Smooth muscle cell (in vitro differentiated cells): ENCODE results near the gene PTPA. TPM values are rescaled to one million over a fixed set of nuclear protein-coding genes. Genes with fewer than 3 reads are reported as not detected.

Experiments used
- DNase-seq: peaks from one replicate; lab custom pipeline; 2025; ENCODE audit not compliant: unreplicated experiment; lab: John Stamatoyannopoulos, UW
- H2AFZ ChIP-seq: fragments of 200-600 bp; sonication (generic); 2 replicates; pipeline ENCODE4 v1.6.0; 2016; ENCODE audit warnings: antibody characterized with exemption, low read depth, mild to moderate bottlenecking
- H3F3A ChIP-seq: fragments of 200-600 bp; sonication (generic); 2 replicates; pipeline ENCODE4 v1.6.0; 2017; ENCODE audit warnings: antibody characterized with exemption, low read depth
- H3K27ac ChIP-seq: fragments of 200-600 bp; sonication (generic); 2 replicates; pipeline ENCODE4 v1.5.1; 2016; ENCODE audit warnings: low read depth, mild to moderate bottlenecking
- H3K27me3 ChIP-seq: fragments of 200-600 bp; sonication (generic); 2 replicates; pipeline ENCODE4 v1.6.1; 2016; ENCODE audit warnings: low read depth, mild to moderate bottlenecking
- H3K36me3 ChIP-seq: fragments of 200-600 bp; sonication (generic); 2 replicates; pipeline ENCODE4 v1.5.1; 2016; ENCODE audit warnings: low read depth
- H3K4me1 ChIP-seq: fragments of 200-600 bp; sonication (generic); 2 replicates; pipeline ENCODE4 v1.5.1; 2016; ENCODE audit warnings: low read depth
- H3K4me2 ChIP-seq: fragments of 200-600 bp; sonication (generic); 2 replicates; pipeline ENCODE4 v1.6.0; 2016; ENCODE audit warnings: mild to moderate bottlenecking
- H3K4me3 ChIP-seq: fragments of 200-600 bp; sonication (generic); 2 replicates; pipeline ENCODE4 v1.5.1; 2016; ENCODE audit warnings: mild to moderate bottlenecking
- H3K79me2 ChIP-seq: fragments of 200-600 bp; sonication (generic); 2 replicates; pipeline ENCODE4 v1.6.0; 2016; ENCODE audit warnings: low read depth, mild to moderate bottlenecking
- H3K9ac ChIP-seq: fragments of 200-600 bp; sonication (generic); 2 replicates; pipeline ENCODE4 v1.6.0; 2016; ENCODE audit warnings: low read depth
- H3K9me3 ChIP-seq: fragments of 200-600 bp; sonication (generic); replicated peaks from 2 replicates; pipeline ENCODE4 v1.5.1; 2016; ENCODE audit warnings: low read depth
- H4K20me1 ChIP-seq: fragments of 200-600 bp; sonication (generic); 2 replicates; pipeline ENCODE4 v1.6.0; 2016; ENCODE audit warnings: low read depth
- WGBS: methylation state at CpG from one replicate; pipeline ENCODE4 v1.1.7; 2016; ENCODE audit warnings: low lambda C conversion rate; 5-methylcytosine and 5-hydroxymethylcytosine counted together
- polyA plus RNA-seq: library from polyadenylated mRNA; unstranded; fragments of >200 nt; fragmentation: Nextera tagmentation; extraction: Ambion mirVana; gene quantifications from 2 replicates; pipeline ENCODE4 v1.2.1, GENCODE V29; 2016
- total RNA-seq: library from RNA; depleted of rRNA; stranded (reverse); fragments of >200 nt; gene quantifications from 2 replicates; pipeline ENCODE4 v1.2.3, GENCODE V29; 2014
- TF ChIP-seq, protein P1 (sequence below): fragments of 200-600 bp; sonication (generic); IDR thresholded peaks from 2 replicates; pipeline ENCODE4 v1.5.1; 2017; ENCODE audit warnings: borderline replicate concordance, mild to moderate bottlenecking, antibody characterized with exemption; ENCODE audit not compliant: insufficient read depth, poor library complexity, severe bottlenecking

PTPA gene
- total and polyA plus RNA-seq, 2 experiments from 2014 or later: 88.7 to 119 TPM

- Histone ChIP-seq H3K9me3 (no peaks in the 10 kb centered on the region), H3K9ac (peak overlapping the region; percentile 43), H3K4me2 (peak overlapping the region; percentile 79), H2AFZ (no peak overlapping the region), H4K20me1 (no peaks in the 10 kb centered on the region), H3F3A (peaks cover 8% of the 10 kb centered on the region), H3K27ac (peak overlapping the region; percentile 92), H3K27me3 (no peaks in the 10 kb centered on the region), H3K36me3 (no peaks in the 10 kb centered on the region), H3K4me1 (peaks cover 13% of the 10 kb centered on the region), H3K79me2 (no peaks in the 10 kb centered on the region), H3K4me3 (peak overlapping the region; percentile 13)
- TF ChIP-seq, protein P1, sequence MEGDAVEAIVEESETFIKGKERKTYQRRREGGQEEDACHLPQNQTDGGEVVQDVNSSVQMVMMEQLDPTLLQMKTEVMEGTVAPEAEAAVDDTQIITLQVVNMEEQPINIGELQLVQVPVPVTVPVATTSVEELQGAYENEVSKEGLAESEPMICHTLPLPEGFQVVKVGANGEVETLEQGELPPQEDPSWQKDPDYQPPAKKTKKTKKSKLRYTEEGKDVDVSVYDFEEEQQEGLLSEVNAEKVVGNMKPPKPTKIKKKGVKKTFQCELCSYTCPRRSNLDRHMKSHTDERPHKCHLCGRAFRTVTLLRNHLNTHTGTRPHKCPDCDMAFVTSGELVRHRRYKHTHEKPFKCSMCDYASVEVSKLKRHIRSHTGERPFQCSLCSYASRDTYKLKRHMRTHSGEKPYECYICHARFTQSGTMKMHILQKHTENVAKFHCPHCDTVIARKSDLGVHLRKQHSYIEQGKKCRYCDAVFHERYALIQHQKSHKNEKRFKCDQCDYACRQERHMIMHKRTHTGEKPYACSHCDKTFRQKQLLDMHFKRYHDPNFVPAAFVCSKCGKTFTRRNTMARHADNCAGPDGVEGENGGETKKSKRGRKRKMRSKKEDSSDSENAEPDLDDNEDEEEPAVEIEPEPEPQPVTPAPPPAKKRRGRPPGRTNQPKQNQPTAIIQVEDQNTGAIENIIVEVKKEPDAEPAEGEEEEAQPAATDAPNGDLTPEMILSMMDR: no peak
- 29% methylated on average over 15 of the region's 18 CpGs for whole genome bisulfite sequencing
- DNase-seq: no peak
Observed at GRCh38 chr9:129166623-129167557, 55.7 kb downstream of the PTPA start.

DNA sequence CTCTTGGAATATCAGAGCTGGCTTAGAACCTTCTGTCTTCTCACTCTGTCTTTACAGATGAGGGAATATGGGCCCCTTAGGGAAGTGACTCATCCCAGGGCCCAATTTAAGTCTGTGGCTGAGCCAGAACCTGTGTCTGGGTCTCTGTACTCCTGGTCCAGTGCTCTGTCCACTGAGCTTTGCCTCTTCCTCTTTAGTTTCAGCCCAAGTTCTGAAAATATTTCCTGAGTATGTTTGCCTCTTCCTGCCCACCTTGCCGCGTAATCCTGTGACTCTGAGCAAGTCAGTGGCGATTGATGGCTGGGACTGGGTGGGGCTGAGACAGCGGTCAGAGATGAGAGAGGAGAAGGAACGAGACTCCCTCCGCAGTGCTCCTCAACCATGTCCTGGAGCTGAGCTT lies 59.0 kb downstream of the PTPA start:
- Histone ChIP-seq H3F3A (peaks cover 20% of the 10 kb centered on the region), H3K4me2 (peak overlapping the region; percentile 33), H3K4me3 (no peak overlapping the region), H3K36me3 (no peaks in the 10 kb centered on the region), H3K27me3 (no peaks in the 10 kb centered on the region), H3K9me3 (no peaks in the 10 kb centered on the region), H4K20me1 (no peaks in the 10 kb centered on the region), H3K4me1 (peaks cover 33% of the 10 kb centered on the region), H3K79me2 (no peaks in the 10 kb centered on the region), H3K9ac (no peak overlapping the region), H2AFZ (no peak overlapping the region), H3K27ac (peak overlapping the region; percentile 37)
- WGBS: 43% methylated on average over 6 of the region's 6 CpGs
- TF ChIP-seq, protein P1: no peak
- DNase-seq: no peak

DNA sequence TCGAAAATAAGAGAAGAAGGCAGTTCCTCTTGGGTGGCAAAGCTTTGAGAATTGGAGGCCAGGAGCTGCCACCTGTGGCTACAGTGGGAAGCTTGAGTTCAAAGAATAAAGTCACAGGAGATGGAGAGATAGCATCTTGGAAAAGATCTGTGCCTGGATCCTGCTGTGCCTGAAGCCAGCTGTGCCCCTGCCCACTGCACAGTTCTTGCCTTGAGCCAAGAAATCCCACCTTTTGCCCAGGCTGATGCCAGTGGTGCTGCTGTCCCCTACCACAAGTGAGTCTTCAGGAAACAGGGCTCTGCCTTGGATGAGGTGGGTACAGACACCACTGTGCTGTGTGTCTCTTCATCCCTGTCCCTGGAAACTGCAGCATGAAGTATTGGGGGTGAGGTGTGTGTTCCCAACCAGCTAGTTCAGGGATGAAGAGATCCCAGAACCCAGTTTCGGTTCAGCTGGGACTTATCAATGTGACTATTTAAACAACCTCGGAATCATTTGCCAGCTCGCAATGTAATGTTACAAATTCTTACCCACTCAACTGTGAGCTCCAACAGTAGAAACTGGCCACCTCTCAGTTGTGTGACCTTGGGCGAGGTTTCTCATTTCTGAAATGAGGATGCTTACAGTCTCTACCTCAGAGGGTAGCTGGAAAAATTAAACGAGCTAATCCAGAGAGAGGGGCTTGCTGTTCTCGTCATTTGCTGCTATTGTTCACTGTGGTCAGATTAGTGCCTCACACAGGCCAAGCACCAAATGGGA lies 61.0 kb downstream of the PTPA start:
- peaks cover 10% of the 10 kb centered on the region for H4K20me1 ChIP-seq
- no peak overlapping the region for H3K4me2 ChIP-seq

More for the DNA sequence above, 61.0 kb downstream of the PTPA start:
- H3K9me3 ChIP-seq: no peaks in the 10 kb centered on the region
- whole genome bisulfite sequencing: 85% methylated on average over 7 of the region's 7 CpGs
- no peak for DNase-seq
- H3K27me3 ChIP-seq: no peaks in the 10 kb centered on the region
- H2AFZ ChIP-seq: no peak overlapping the region
- H3K27ac ChIP-seq: peak overlapping the region; percentile 95
- H3K9ac ChIP-seq: no peak overlapping the region
- no peaks in the 10 kb centered on the region for H3K36me3 ChIP-seq
- no peak overlapping the region for H3K4me3 ChIP-seq
- H3K4me1 ChIP-seq: peaks cover 33% of the 10 kb centered on the region
- peaks cover 11% of the 10 kb centered on the region for H3K79me2 ChIP-seq
- H3F3A ChIP-seq: peaks cover 33% of the 10 kb centered on the region
- TF ChIP-seq, protein P1: no peak
